ENCODE results near the gene COL27A1. TPM values are rescaled to one million over a fixed set of nuclear protein-coding genes. Genes with fewer than 3 reads are reported as not detected.

Gene COL27A1
- total RNA-seq, 4 donors from 2014 or later: 1.0 to 5.7 (median 3.3) TPM

DNA sequence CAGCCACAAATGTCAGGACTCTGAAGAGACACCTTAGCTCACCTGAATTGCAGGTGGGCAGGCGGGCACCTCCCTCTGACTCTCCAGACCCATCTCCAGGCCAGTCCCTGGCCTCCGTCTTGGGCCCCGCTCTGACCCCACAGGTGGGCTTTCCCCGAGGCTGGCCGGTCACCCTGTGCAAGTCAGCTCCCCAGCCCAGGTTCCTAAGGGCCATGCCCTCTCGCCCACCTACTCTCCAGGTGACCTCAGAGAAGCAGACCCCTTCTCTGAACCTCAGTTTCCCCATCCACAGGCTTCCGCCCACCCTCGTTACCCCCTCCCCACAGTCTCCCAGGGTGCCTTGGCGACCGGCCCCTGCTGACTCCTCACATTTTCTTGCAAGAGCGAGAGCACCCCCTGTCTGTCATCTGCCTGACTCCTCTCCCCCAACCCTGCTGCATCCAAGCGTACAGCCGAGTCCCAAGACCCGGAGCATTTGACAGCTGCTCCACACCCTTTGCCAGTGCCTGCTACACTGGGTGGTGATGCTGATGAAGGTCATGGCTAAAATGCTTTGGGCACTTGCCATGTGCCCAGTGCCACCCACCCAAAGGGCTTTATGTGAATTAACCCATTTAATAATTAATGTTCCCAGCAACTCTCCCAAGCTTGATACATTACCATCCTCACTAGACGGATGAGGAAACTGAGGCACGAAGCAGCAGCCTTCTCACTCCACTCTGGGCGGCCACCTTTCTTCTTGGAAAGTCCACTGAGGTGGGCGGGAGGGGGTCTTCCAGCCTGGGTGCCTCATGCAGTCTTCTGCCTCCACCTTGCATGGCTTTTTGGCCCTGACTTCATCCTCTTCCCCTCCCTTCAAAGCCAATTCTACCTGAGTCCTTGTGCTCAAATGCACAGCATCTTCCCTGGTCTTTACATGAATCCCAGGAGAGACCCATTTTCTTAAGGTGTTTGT, 116.5 kb downstream of the COL27A1 start:
- Histone ChIP-seq H3K9me3 (no peaks in the 10 kb centered on the region), H3K27ac (no peak overlapping the region), H3K4me3 (no peak overlapping the region), H3K36me3 (no peaks in the 10 kb centered on the region), H3K4me1 (no peaks in the 10 kb centered on the region), H3K27me3 (peaks cover 8% of the 10 kb centered on the region)
- TF ChIP-seq EP300 (IDR thresholded peaks at IDR 0.05): no peak
- TF ChIP-seq, protein P1, sequence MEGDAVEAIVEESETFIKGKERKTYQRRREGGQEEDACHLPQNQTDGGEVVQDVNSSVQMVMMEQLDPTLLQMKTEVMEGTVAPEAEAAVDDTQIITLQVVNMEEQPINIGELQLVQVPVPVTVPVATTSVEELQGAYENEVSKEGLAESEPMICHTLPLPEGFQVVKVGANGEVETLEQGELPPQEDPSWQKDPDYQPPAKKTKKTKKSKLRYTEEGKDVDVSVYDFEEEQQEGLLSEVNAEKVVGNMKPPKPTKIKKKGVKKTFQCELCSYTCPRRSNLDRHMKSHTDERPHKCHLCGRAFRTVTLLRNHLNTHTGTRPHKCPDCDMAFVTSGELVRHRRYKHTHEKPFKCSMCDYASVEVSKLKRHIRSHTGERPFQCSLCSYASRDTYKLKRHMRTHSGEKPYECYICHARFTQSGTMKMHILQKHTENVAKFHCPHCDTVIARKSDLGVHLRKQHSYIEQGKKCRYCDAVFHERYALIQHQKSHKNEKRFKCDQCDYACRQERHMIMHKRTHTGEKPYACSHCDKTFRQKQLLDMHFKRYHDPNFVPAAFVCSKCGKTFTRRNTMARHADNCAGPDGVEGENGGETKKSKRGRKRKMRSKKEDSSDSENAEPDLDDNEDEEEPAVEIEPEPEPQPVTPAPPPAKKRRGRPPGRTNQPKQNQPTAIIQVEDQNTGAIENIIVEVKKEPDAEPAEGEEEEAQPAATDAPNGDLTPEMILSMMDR (IDR thresholded peaks at IDR 0.05): peak in 3 of 4 experiments; percentile 48 to 76 (median 55)
- no peak for ATAC-seq
- 56 to 80% methylated on average over 2 to 6 of the region's 18 CpGs for WGBS, 2 donors (ENCODE audit: low coverage in 1 of 2)

DNA sequence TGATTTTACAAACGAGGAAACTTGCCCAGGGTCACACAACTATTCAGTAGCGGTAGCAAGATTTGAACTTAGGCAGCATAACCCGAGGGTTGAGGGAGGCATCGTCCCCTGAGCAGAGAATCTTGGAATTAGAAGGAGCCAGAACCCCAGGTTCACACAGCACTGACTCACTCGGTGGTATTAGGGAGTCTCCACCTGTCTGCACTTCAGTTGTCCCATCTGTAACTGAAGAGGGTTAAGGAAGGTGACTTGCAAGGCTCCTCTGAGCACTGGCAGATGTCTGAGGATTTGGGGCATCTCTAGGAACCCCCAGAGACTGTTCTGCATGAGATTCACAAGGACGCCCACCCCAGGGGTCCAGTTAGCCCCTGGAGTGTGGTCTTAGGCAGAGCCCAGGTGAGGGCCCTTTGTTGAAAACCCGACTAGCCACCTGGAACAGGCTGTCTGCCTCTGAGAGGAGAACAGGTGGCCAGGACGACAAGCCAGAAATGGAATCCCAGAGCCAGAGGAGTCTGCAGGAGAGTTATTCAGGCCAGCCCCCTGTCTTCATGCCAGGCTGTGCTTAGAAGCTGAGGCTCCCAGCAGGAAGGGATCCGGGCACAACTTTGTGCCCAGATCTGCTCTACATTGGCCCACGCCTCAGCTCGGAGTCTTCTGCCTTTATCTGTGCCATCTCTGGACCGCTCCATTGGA, 117.5 kb downstream of the COL27A1 start:
- Histone ChIP-seq H3K4me1 (no peaks in the 10 kb centered on the region), H3K4me3 (no peak overlapping the region), H3K36me3 (no peaks in the 10 kb centered on the region), H3K9me3 (no peaks in the 10 kb centered on the region), H3K27me3 (peaks cover 8% of the 10 kb centered on the region), H3K27ac (no peak overlapping the region)
- WGBS, 2 donors (ENCODE audit: low coverage in 1 of 2): 63 to 80% methylated on average over 1 to 5 of the region's 12 CpGs
- TF ChIP-seq EP300 (IDR thresholded peaks at IDR 0.05) (no peak), POLR2AphosphoS5 (IDR thresholded peaks at IDR 0.05) (no peak), POLR2A (IDR thresholded peaks at IDR 0.05) (no peak)
- TF ChIP-seq, protein P1 (IDR thresholded peaks at IDR 0.05): no peak
- ATAC-seq: no peak

DNA sequence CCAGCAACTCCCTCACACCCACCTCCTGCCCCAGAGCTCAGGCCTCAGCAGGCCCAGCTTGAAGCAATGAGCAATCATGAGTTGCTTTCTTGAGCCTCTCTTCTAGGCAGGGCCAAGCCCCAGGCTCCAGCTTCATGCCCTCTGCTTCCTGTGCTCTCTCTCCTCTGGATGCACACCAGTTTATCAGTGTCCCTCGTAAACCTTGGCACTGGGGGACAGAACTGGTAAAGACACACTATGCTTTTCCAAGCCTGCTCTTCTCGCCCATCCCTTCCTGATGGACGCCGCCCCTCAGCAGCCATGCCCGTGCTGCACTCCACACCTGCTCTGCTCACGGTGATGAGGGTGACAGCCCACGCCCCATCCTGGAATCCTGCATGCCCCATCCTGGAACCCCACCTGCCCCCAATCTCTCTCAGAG, 118.1 kb downstream of the COL27A1 start:
- Histone ChIP-seq H3K4me1 (no peaks in the 10 kb centered on the region), H3K9me3 (no peaks in the 10 kb centered on the region), H3K27ac (no peak overlapping the region), H3K36me3 (no peaks in the 10 kb centered on the region), H3K27me3 (peaks cover 8% of the 10 kb centered on the region), H3K4me3 (no peak overlapping the region)
- WGBS, 2 donors (ENCODE audit: low coverage in 1 of 2): 97 to 100% methylated on average over 1 to 5 of the region's 7 CpGs
- TF ChIP-seq, protein P1 (IDR thresholded peaks at IDR 0.05): no peak
- no peak for TF ChIP-seq POLR2A (IDR thresholded peaks at IDR 0.05)
- no peak for TF ChIP-seq POLR2AphosphoS5 (IDR thresholded peaks at IDR 0.05)
- TF ChIP-seq EP300 (IDR thresholded peaks at IDR 0.05): no peak
- no peak for ATAC-seq

DNA sequence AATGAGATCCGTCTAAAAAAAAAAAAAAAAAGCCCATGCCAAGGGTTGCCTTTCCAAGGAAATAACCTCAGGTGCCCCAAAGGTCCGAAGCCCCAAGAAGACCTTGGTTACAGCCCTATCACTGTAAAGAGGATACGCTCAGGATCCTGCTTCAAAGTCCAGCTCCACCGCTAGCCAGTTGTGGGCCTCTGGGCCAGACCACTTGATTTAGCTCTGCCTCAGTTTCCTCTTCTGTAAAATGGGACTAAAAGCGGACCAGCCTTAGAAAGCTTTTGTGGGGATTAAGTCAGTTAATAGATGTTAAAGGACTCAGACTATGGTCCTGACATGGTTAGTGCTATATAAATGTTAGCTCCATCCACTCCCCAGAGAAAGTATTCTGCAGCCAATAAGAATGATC, 118.9 kb downstream of the COL27A1 start:
- Histone ChIP-seq H3K27ac (no peak overlapping the region), H3K4me3 (no peak overlapping the region), H3K36me3 (no peaks in the 10 kb centered on the region), H3K4me1 (no peaks in the 10 kb centered on the region), H3K27me3 (peaks cover 8% of the 10 kb centered on the region), H3K9me3 (no peaks in the 10 kb centered on the region)
- 86 to 92% methylated on average over 2 of the region's 5 CpGs for WGBS, 2 donors (ENCODE audit: low coverage in 1 of 2)
- ATAC-seq: no peak
- TF ChIP-seq, protein P1 (IDR thresholded peaks at IDR 0.05): no peak
- TF ChIP-seq POLR2AphosphoS5 (IDR thresholded peaks at IDR 0.05) (no peak), POLR2A (IDR thresholded peaks at IDR 0.05) (no peak), EP300 (IDR thresholded peaks at IDR 0.05) (no peak)
